ENCODE results near the gene F11. TPM values are rescaled to one million over a fixed set of nuclear protein-coding genes. Genes with fewer than 3 reads are reported as not detected.

Gene F11
- total and polyA plus RNA-seq, 2 of the 13 experiments (the other 11 are each of a cell fraction or from before 2014, with no cell fraction given) = 35.1 to 58.0 TPM

- peak; percentile 68; the same call in 1 of the 2 replicates for TF ChIP-seq ZNF609 (CRISPR knock-in tag; IDR thresholded peaks at IDR 0.05; ENCODE audit: borderline replicate concordance)
- 0 out of 2 replicates have a peak, but pooled peaks have one; percentile 93 for TF ChIP-seq RORA (CRISPR knock-in tag; IDR thresholded peaks at IDR 0.05)
- TF ChIP-seq NR2F2 (IDR thresholded peaks at IDR 0.05; ENCODE audit: borderline replicate concordance, low read depth) = peak; percentile 73; the same call in 1 of the 2 replicates
- peak; percentile 40; the same call in 1 of the 2 replicates for TF ChIP-seq DR1 (CRISPR knock-in tag; IDR thresholded peaks at IDR 0.05)
- no peak; the same call in 1 of the 2 replicates for TF ChIP-seq ZMYM2 (CRISPR knock-in tag; IDR thresholded peaks at IDR 0.05)
- peak; percentile 99 for TF ChIP-seq MAX (IDR thresholded peaks at IDR 0.05)
- TF ChIP-seq HMG20A (CRISPR knock-in tag; IDR thresholded peaks at IDR 0.05; ENCODE audit: borderline replicate concordance) = peak; percentile 69
These were observed 5.2 kb upstream of the F11 start (continued) for GRCh38 chr4:186260504-186261448.

Measured in HepG2 (cell line).